ENCODE results near the gene HSF4. TPM values are rescaled to one million over a fixed set of nuclear protein-coding genes. Genes with fewer than 3 reads are reported as not detected.

The HSF4 gene
- total RNA-seq, 1 experiment from 2014 or later = 2.2 TPM

DNA sequence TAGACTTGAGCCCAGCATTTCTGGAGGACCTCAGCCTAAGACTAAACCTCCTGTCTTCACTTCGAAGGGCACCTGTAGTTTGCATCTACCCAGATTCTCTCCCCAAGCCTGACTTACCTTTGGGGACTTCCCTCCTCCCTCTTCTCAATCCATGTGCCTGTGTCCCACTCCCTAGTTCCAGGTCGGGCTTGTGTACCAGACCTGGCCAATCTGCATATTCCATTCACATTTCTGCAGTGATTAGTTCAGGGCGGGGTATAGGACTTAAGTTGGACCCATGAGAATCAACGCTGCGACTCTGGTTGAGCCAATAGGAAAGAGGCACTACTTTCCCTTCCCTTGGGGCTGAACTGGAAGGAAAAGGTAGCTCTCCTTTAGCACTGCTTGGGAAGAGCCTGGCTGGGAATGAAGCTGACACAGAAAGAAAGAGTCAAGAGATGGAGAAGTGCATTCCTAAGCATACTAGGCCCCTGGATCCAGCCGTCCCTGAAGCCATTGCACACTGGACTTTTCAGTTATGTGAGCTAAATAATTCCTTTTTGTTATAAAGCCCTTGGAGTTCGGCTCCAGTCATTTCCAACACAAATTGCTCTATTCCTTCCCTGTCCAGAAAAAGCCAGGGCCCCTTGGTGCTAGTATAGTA, 7.3 kb upstream of the HSF4 start (continued):
- TF ChIP-seq, protein P1, sequence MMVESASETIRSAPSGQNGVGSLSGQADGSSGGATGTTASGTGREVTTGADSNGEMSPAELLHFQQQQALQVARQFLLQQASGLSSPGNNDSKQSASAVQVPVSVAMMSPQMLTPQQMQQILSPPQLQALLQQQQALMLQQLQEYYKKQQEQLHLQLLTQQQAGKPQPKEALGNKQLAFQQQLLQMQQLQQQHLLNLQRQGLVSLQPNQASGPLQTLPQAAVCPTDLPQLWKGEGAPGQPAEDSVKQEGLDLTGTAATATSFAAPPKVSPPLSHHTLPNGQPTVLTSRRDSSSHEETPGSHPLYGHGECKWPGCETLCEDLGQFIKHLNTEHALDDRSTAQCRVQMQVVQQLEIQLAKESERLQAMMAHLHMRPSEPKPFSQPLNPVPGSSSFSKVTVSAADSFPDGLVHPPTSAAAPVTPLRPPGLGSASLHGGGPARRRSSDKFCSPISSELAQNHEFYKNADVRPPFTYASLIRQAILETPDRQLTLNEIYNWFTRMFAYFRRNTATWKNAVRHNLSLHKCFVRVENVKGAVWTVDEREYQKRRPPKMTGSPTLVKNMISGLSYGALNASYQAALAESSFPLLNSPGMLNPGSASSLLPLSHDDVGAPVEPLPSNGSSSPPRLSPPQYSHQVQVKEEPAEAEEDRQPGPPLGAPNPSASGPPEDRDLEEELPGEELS (CRISPR knock-in tag; IDR thresholded peaks at IDR 0.05) = no peak
- TF ChIP-seq JAZF1 (CRISPR knock-in tag; IDR thresholded peaks at IDR 0.05) (no peak), SMAD4 (CRISPR knock-in tag; IDR thresholded peaks at IDR 0.05) (no peak), ZNF219 (CRISPR knock-in tag; IDR thresholded peaks at IDR 0.05; ENCODE audit: borderline replicate concordance) (no peak), ZNF232 (CRISPR knock-in tag; IDR thresholded peaks at IDR 0.05) (no peak), FOXK1 (CRISPR knock-in tag; IDR thresholded peaks at IDR 0.05) (no peak)
- TF ChIP-seq, protein P2, sequence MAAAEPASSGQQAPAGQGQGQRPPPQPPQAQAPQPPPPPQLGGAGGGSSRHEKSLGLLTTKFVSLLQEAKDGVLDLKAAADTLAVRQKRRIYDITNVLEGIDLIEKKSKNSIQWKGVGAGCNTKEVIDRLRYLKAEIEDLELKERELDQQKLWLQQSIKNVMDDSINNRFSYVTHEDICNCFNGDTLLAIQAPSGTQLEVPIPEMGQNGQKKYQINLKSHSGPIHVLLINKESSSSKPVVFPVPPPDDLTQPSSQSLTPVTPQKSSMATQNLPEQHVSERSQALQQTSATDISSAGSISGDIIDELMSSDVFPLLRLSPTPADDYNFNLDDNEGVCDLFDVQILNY (CRISPR knock-in tag; IDR thresholded peaks at IDR 0.05) = no peak
- TF ChIP-seq, protein P3, sequence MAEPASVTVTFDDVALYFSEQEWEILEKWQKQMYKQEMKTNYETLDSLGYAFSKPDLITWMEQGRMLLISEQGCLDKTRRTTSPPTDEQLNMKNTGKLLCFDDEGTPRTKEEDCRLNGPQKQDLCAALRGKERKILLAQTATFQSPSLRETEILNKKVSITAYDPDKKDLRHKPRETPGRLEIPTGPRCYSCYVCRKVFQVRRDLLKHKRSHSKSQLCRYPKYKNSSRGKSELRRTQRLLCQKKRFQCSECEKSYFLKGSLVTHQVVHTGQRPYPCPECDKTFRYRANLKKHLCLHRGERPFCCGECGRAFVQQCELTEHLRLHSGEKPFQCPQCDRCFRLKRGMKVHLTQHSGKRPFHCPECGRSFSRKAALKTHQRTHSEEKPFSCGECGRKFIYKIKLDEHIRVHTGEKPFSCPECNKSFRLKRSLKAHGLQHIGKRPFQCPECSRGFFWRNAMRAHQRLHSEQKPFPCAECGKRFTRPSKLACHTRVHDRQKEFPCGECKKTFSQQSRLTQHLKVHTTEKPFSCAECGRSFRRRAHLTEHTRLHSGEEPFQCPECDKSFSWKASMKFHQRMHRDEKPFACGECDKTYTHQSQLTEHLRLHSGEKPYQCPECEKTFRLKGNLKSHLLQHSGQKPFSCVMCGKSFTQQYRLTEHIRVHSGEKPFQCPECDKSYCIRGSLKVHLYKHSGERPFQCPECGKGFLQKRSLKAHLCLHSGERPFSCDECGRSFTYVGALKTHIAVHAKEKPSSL (CRISPR knock-in tag; conservative IDR thresholded peaks at IDR 0.05) = no peak
- TF ChIP-seq, protein P4, sequence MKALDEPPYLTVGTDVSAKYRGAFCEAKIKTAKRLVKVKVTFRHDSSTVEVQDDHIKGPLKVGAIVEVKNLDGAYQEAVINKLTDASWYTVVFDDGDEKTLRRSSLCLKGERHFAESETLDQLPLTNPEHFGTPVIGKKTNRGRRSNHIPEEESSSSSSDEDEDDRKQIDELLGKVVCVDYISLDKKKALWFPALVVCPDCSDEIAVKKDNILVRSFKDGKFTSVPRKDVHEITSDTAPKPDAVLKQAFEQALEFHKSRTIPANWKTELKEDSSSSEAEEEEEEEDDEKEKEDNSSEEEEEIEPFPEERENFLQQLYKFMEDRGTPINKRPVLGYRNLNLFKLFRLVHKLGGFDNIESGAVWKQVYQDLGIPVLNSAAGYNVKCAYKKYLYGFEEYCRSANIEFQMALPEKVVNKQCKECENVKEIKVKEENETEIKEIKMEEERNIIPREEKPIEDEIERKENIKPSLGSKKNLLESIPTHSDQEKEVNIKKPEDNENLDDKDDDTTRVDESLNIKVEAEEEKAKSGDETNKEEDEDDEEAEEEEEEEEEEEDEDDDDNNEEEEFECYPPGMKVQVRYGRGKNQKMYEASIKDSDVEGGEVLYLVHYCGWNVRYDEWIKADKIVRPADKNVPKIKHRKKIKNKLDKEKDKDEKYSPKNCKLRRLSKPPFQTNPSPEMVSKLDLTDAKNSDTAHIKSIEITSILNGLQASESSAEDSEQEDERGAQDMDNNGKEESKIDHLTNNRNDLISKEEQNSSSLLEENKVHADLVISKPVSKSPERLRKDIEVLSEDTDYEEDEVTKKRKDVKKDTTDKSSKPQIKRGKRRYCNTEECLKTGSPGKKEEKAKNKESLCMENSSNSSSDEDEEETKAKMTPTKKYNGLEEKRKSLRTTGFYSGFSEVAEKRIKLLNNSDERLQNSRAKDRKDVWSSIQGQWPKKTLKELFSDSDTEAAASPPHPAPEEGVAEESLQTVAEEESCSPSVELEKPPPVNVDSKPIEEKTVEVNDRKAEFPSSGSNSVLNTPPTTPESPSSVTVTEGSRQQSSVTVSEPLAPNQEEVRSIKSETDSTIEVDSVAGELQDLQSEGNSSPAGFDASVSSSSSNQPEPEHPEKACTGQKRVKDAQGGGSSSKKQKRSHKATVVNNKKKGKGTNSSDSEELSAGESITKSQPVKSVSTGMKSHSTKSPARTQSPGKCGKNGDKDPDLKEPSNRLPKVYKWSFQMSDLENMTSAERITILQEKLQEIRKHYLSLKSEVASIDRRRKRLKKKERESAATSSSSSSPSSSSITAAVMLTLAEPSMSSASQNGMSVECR (CRISPR knock-in tag; IDR thresholded peaks at IDR 0.05; ENCODE audit: borderline replicate concordance) = no peak
- TF ChIP-seq, protein P5, sequence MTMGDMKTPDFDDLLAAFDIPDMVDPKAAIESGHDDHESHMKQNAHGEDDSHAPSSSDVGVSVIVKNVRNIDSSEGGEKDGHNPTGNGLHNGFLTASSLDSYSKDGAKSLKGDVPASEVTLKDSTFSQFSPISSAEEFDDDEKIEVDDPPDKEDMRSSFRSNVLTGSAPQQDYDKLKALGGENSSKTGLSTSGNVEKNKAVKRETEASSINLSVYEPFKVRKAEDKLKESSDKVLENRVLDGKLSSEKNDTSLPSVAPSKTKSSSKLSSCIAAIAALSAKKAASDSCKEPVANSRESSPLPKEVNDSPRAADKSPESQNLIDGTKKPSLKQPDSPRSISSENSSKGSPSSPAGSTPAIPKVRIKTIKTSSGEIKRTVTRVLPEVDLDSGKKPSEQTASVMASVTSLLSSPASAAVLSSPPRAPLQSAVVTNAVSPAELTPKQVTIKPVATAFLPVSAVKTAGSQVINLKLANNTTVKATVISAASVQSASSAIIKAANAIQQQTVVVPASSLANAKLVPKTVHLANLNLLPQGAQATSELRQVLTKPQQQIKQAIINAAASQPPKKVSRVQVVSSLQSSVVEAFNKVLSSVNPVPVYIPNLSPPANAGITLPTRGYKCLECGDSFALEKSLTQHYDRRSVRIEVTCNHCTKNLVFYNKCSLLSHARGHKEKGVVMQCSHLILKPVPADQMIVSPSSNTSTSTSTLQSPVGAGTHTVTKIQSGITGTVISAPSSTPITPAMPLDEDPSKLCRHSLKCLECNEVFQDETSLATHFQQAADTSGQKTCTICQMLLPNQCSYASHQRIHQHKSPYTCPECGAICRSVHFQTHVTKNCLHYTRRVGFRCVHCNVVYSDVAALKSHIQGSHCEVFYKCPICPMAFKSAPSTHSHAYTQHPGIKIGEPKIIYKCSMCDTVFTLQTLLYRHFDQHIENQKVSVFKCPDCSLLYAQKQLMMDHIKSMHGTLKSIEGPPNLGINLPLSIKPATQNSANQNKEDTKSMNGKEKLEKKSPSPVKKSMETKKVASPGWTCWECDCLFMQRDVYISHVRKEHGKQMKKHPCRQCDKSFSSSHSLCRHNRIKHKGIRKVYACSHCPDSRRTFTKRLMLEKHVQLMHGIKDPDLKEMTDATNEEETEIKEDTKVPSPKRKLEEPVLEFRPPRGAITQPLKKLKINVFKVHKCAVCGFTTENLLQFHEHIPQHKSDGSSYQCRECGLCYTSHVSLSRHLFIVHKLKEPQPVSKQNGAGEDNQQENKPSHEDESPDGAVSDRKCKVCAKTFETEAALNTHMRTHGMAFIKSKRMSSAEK (CRISPR knock-in tag; IDR thresholded peaks at IDR 0.05; ENCODE audit: borderline replicate concordance) = no peak
